Esophagus muscularis mucosa (tissue), 4 donors: Measurements from ENCODE around the gene MGAT4A. TPM values are rescaled to one million over a fixed set of nuclear protein-coding genes. Genes with fewer than 3 reads are reported as not detected.

Experiments used
- DNase-seq: peaks from one replicate; pipeline ENCODE4 v3.0.0-alpha.2; 2017; ENCODE audit errors: extremely low spot score
- H3K27ac ChIP-seq, 4 donors: fragments of 200-600 bp; sonication (generic); replicated peaks in 1 of 4; 1 replicate in 3 of 4; 2 replicates in 1 of 4; pipeline ENCODE4 v1.5.1; 2016 to 2019; ENCODE audit warnings: mild to moderate bottlenecking in 1 of 4
- H3K27me3 ChIP-seq, 4 donors: fragments of 200-600 bp; sonication (generic); one replicate each; pipeline versions ENCODE4 v1.5.1 to v1.6.0; 2016 to 2019
- H3K36me3 ChIP-seq, 4 donors: fragments of 200-600 bp; sonication (generic); one replicate each; pipeline ENCODE4 v1.5.1; 2016 to 2019
- H3K4me1 ChIP-seq, 4 donors: fragments of 200-600 bp; sonication (generic); one replicate each; pipeline ENCODE4 v1.5.1; 2016 to 2019
- H3K4me3 ChIP-seq, 4 donors: fragments of 200-600 bp; sonication (generic); 1 replicate in 2 of 4; 2 replicates in 2 of 4; pipeline ENCODE4 v1.5.1; 2016 to 2019; ENCODE audit warnings: mild to moderate bottlenecking in 4 of 4, moderate library complexity in 1 of 4
- H3K9me3 ChIP-seq, 4 donors: fragments of 200-600 bp; sonication (generic); 1 replicate in 3 of 4; 2 replicates in 1 of 4; pipeline ENCODE4 v1.5.1; 2016 to 2019
- EP300 ChIP-seq: sonication (generic); formaldehyde crosslinking; IDR thresholded peaks from one replicate; pipeline ENCODE4 v1.6.1; 2017; ENCODE audit warnings: antibody characterized with exemption
- POLR2A ChIP-seq: fragments of 450-650 bp; IDR thresholded peaks from one replicate; pipeline ENCODE4 v1.6.1; 2017; ENCODE audit warnings: antibody characterized with exemption, moderate library complexity, mild to moderate bottlenecking, low read depth
- POLR2AphosphoS5 ChIP-seq, 2 donors: sonication (generic); formaldehyde crosslinking; IDR thresholded peaks; one replicate each; pipeline ENCODE4 v1.6.1; 2017; ENCODE audit warnings: antibody characterized with exemption in 2 of 2
- WGBS: methylation state at CpG from one replicate; pipeline ENCODE4 v1.1.5; 2018; 5-methylcytosine and 5-hydroxymethylcytosine counted together
- intact Hi-C: fragments of 100-400 bp; cut with DNase I; formaldehyde crosslinking; loops from one replicate; pipeline ENCODE4 v1.15.1; 2023
- total RNA-seq, 4 donors: library from RNA; depleted of rRNA; stranded (reverse); fragments of >200 nt; gene quantifications; one replicate each; pipeline versions ENCODE4 v1.1.0 to v1.2.1, GENCODE V29; 2016
- TF ChIP-seq, protein P1 (sequence below), 3 experiments: fragments of 200-600 bp in 2 of 3; fragments of 450-650 bp in 1 of 3; sonication (generic) in 2 of 3; IDR thresholded peaks; one replicate each; pipeline ENCODE4 v1.5.1; 2017 to 2019; ENCODE audit warnings: antibody characterized with exemption in 3 of 3, mild to moderate bottlenecking in 2 of 3, moderate library complexity in 1 of 3

The MGAT4A gene
- total RNA-seq, 4 donors from 2014 or later, result 9.9 to 21.4 (median 15.2) TPM

DNA sequence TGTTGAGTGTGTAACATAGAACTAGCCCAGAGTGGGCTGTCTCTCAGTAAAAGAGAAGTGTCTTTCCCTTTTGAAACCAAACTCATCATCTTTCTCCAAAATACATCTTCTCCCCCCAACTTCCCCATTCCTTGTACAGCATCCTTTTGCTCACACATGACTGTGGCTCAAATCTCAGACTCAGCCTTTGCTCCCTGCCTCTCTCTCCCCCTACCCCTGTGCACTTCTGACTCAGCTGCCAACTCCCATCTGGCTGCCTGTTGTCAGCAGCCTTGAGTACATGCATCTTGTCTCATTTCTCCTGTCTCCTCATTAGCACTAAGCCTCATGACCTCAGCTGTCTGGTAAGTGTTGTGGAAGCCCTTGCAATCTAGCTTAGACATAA lies 18.1 kb upstream of the MGAT4A start:
- intact Hi-C loops, result no loop called here
- DNase-seq, result no peak
- Histone ChIP-seq H3K9me3 (no peaks in the 10 kb centered on the region), H3K36me3 (no peaks in the 10 kb centered on the region), H3K4me1 (peaks cover 0 to 6% (median 0%) of the 10 kb centered on the region in 4 donors), H3K4me3 (no peak overlapping the region), H3K27ac (no peak overlapping the region), H3K27me3 (no peaks in the 10 kb centered on the region)
- TF ChIP-seq POLR2AphosphoS5 (IDR thresholded peaks at IDR 0.05) (peak; percentile 10 to 17), POLR2A (no peak)

DNA sequence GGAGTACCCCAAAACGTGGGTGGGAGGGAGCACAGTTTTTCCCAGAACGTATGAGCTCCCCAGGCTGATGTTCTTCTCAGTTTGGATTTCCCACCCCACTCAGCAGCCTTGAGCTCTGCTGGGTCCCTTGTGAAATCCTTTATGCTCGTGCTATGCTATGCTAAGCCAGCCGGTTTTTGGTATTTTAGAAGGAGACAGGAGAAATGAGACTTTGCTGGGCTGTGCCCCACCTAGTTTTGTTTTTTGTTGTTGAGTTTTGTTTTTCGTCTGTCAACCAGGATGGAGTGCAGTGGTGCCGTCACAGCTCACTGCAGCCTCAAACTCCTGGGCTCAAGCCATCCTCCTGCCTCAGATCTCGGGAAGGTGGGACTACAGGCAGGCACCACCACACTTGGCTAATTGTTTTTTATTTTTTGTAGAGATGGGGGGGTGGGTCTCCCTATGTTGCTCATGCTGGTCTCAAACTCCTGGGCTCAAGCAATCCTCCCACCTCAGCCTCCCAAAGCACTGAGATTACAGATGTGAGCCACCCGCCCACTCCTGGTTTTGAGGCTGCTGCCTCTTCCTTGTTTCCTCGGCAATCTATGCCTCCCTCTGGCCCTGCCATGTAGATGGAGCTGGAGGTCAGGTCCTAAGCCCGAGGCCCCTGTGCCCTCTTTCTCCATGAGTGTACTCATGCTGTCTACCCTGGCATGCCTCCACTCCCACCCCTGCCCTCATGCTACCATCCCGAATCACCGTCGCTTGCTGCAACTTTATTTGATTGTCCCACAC lies 17.5 kb upstream of the MGAT4A start:
- TF ChIP-seq, protein P1, sequence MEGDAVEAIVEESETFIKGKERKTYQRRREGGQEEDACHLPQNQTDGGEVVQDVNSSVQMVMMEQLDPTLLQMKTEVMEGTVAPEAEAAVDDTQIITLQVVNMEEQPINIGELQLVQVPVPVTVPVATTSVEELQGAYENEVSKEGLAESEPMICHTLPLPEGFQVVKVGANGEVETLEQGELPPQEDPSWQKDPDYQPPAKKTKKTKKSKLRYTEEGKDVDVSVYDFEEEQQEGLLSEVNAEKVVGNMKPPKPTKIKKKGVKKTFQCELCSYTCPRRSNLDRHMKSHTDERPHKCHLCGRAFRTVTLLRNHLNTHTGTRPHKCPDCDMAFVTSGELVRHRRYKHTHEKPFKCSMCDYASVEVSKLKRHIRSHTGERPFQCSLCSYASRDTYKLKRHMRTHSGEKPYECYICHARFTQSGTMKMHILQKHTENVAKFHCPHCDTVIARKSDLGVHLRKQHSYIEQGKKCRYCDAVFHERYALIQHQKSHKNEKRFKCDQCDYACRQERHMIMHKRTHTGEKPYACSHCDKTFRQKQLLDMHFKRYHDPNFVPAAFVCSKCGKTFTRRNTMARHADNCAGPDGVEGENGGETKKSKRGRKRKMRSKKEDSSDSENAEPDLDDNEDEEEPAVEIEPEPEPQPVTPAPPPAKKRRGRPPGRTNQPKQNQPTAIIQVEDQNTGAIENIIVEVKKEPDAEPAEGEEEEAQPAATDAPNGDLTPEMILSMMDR (IDR thresholded peaks at IDR 0.05), result no peak
- TF ChIP-seq POLR2A, result no peak
- TF ChIP-seq EP300, result no peak
- TF ChIP-seq POLR2AphosphoS5 (IDR thresholded peaks at IDR 0.05), result no peak
- intact Hi-C loops, result no loop called here
- Histone ChIP-seq H3K9me3 (no peaks in the 10 kb centered on the region), H3K27me3 (no peaks in the 10 kb centered on the region), H3K4me1 (peaks cover 0 to 10% (median 0%) of the 10 kb centered on the region in 4 donors), H3K4me3 (no peak overlapping the region), H3K27ac (no peak overlapping the region), H3K36me3 (no peaks in the 10 kb centered on the region)
- WGBS, result 72% methylated on average over 13 of the region's 13 CpGs
- DNase-seq, result no peak

DNA sequence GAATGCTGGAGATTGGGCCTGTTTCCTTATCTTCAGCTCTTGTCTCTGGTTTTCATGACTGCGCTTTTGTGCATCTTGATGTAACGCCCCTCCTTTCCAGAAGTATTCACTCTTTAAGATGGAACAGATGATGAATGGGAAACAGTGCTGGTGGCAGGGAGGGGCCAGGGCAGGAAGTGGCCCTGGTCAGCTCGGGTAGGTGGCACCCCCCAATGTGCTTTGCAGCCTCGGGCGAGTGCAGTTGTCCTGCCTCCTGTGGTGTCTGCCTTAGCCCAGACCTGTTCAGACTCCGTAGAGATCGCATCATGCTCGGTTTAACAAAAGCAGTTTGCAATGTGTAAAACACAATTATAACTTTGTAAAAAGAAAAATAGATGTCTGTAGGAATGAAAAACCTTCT lies 17.0 kb upstream of the MGAT4A start:
- Histone ChIP-seq H3K36me3 (no peaks in the 10 kb centered on the region), H3K27me3 (no peaks in the 10 kb centered on the region), H3K4me1 (peaks cover 0 to 10% (median 0%) of the 10 kb centered on the region in 4 donors), H3K9me3 (no peaks in the 10 kb centered on the region), H3K27ac (no peak overlapping the region), H3K4me3 (no peak overlapping the region)
- 62% methylated on average over 8 of the region's 8 CpGs for WGBS
- intact Hi-C loops, result no loop called here
- DNase-seq, result no peak
- TF ChIP-seq, protein P1 (IDR thresholded peaks at IDR 0.05), result no peak
- no peak for TF ChIP-seq POLR2A
- no peak for TF ChIP-seq EP300
- TF ChIP-seq POLR2AphosphoS5 (IDR thresholded peaks at IDR 0.05), result no peak

DNA sequence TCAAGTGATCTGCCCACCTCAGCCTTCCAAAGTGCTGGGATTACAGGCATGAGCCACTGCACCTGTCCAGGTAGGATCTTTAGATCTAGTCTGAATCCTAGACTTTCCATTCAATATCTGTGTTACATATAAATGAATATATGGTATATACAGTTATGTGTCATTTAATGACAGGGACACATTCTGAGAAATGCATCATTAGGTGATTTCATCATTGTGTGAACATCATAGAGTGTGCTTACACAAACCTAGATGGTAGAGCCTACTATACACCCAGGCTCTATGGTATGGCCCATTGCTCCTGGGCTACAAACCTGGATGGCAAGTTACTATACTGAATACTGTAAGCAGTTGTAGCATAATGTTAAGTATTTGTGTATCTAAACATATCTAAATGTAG lies 15.5 kb upstream of the MGAT4A start:
- TF ChIP-seq, protein P1 (IDR thresholded peaks at IDR 0.05), result no peak
- no peak for TF ChIP-seq EP300
- no peak for TF ChIP-seq POLR2AphosphoS5 (IDR thresholded peaks at IDR 0.05)
- TF ChIP-seq POLR2A, result no peak
- no peak overlapping the region for H3K4me3 ChIP-seq
- intact Hi-C loops, result no loop called here
- no peaks in the 10 kb centered on the region for H3K27me3 ChIP-seq
- no peak overlapping the region for H3K27ac ChIP-seq
- no peak for DNase-seq
- no peaks in the 10 kb centered on the region for H3K36me3 ChIP-seq
- H3K4me1 ChIP-seq, result peaks cover 0 to 10% (median 0%) of the 10 kb centered on the region in 4 donors
- H3K9me3 ChIP-seq, result no peaks in the 10 kb centered on the region

DNA sequence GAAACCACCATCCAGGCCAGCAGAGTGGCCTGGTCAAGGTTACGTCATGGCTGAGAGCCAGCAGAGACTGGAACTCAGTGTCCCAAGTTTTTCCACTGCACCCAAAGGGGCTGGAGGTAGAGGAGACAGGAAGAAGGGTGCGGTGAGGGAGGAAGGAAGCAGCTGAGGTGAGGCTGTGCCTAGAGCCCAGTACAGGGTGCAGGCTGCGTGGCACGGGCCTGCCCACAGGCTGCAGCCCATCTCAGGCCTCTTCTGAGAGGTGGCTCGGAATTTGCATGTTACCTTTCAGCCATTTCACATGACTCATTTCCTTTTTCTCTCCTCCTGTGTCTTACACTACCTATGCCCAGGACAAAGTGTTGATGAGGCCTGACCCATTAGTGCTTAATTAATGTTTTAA lies 13.7 kb upstream of the MGAT4A start:
- Histone ChIP-seq H3K36me3 (no peaks in the 10 kb centered on the region), H3K27ac (no peak overlapping the region), H3K9me3 (no peaks in the 10 kb centered on the region), H3K4me3 (no peak overlapping the region), H3K27me3 (no peaks in the 10 kb centered on the region), H3K4me1 (peaks cover 0 to 10% (median 0%) of the 10 kb centered on the region in 4 donors)
- no peak for DNase-seq
- intact Hi-C loops, result no loop called here
- WGBS, result 89% methylated on average over 5 of the region's 5 CpGs
- TF ChIP-seq POLR2AphosphoS5 (IDR thresholded peaks at IDR 0.05) (no peak), EP300 (no peak)
